ENCODE results near the gene CAMSAP3.

DNA sequence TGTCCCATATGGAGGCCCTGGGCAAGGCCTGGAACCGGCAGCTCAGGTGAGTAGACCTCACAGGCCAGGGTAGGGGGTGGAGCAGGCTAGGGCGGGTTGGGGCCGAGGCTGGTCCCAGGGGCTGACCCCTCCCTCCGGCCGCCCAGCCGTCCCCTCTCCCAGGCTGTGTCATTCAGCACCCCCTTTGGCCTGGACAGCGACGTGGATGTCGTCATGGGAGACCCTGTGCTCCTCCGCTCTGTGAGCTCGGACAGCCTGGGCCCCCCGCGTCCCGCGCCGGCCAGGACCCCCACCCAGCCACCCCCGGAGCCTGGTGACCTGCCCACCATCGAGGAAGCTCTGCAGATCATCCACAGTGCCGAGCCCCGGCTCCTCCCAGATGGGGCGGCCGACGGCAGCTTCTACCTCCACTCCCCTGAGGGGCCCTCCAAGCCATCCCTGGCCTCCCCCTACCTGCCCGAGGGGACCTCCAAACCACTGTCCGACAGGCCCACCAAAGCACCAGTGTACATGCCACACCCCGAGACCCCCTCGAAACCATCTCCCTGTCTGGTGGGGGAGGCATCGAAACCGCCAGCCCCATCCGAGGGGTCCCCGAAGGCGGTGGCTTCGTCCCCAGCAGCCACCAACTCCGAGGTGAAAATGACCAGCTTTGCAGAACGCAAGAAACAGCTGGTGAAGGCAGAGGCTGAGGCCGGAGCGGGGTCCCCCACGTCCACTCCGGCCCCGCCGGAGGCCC is 16.0 kb downstream of the CAMSAP3 start:
- TF ChIP-seq, protein P1, sequence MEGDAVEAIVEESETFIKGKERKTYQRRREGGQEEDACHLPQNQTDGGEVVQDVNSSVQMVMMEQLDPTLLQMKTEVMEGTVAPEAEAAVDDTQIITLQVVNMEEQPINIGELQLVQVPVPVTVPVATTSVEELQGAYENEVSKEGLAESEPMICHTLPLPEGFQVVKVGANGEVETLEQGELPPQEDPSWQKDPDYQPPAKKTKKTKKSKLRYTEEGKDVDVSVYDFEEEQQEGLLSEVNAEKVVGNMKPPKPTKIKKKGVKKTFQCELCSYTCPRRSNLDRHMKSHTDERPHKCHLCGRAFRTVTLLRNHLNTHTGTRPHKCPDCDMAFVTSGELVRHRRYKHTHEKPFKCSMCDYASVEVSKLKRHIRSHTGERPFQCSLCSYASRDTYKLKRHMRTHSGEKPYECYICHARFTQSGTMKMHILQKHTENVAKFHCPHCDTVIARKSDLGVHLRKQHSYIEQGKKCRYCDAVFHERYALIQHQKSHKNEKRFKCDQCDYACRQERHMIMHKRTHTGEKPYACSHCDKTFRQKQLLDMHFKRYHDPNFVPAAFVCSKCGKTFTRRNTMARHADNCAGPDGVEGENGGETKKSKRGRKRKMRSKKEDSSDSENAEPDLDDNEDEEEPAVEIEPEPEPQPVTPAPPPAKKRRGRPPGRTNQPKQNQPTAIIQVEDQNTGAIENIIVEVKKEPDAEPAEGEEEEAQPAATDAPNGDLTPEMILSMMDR (IDR thresholded peaks at IDR 0.05): no peak
- no peak for TF ChIP-seq POLR2A (IDR thresholded peaks at IDR 0.05)
- TF ChIP-seq POLR2AphosphoS5 (IDR thresholded peaks at IDR 0.05; ENCODE audit: insufficient read depth in 1 of 2, low read depth in 1 of 2): no peak
